A549 (cell line): ENCODE measurements around the gene ZNF469. TPM values are rescaled to one million over a fixed set of nuclear protein-coding genes. Genes with fewer than 3 reads are reported as not detected.

ENCODE experiments used
- ATAC-seq, 2 experiments: fragments of 200-7000 bp in 1 of 2; fragments of >200 bp in 1 of 2; cut with Nextera tagmentation in 1 of 2; cut with Tn5 transposase in 1 of 2; 3 replicates each; pipeline versions ENCODE4 v1.8.0 to v1.9.1; 2018 to 2020; ENCODE audit warnings: mild to moderate bottlenecking in 1 of 2, moderate library complexity in 1 of 2
- CTCF ChIA-PET: fragments of 300-600 bp; sonication (Branson Sonifier 250); formaldehyde crosslinking; extraction: SDS; loops from one replicate; lab custom pipeline; 2021; ENCODE audit warnings: antibody characterized with exemption, inconsistent platforms; lab: Yijun Ruan, JAX
- POLR2A ChIA-PET: fragments of 350-600 bp; formaldehyde crosslinking; extraction: SDS; loops from one replicate; lab custom pipeline; 2021; ENCODE audit warnings: antibody characterized with exemption, inconsistent platforms; lab: Yijun Ruan, JAX
- DNase-seq, 2 experiments: peaks; one replicate each; pipeline versions ENCODE4 v3.0.0 to v3.0.0-alpha.2; 2011 to 2016; ENCODE audit warnings: low read depth in 1 of 2, low spot score in 1 of 2
- FAIRE-seq: peaks from 2 replicates; lab custom pipeline; 2011; peaks lifted over from hg19 to GRCh38; lab: Jason Lieb, UNC
- H3K27ac ChIP-seq, 2 experiments: fragments of >200 bp; sonication (Bioruptor Twin); formaldehyde crosslinking; 3 replicates each; pipeline ENCODE4 v1.5.1; 2016 to 2017
- H3K4me1 ChIP-seq: fragments of >200 bp; sonication (Bioruptor Twin); formaldehyde crosslinking; 3 replicates; pipeline ENCODE4 v1.6.1; 2016
- H3K4me2 ChIP-seq: fragments of >200 bp; sonication (Bioruptor Twin); formaldehyde crosslinking; 3 replicates; pipeline ENCODE4 v1.6.1; 2016
- H3K4me3 ChIP-seq: fragments of >200 bp; sonication (Bioruptor Twin); formaldehyde crosslinking; 3 replicates; pipeline ENCODE4 v1.5.1; 2016
- H3K9me3 ChIP-seq: fragments of >200 bp; sonication (Bioruptor Twin); formaldehyde crosslinking; 3 replicates; pipeline ENCODE4 v1.6.1; 2016
- HDAC2 ChIP-seq: fragments of 200-600 bp; sonication (generic); IDR thresholded peaks from 2 replicates; pipeline ENCODE4 v1.6.1; 2016
- HES2 ChIP-seq: fragments of >200 bp; sonication (Bioruptor Twin); formaldehyde crosslinking; IDR thresholded peaks from 2 replicates; pipeline ENCODE4 v1.6.1; 2016
- HMGXB4 ChIP-seq: fragments of 250-450 bp; sonication (Bioruptor Pico); IDR thresholded peaks from 2 replicates; pipeline ENCODE4 v1.5.0; 2021; ENCODE audit warnings: mild to moderate bottlenecking, moderate library complexity, borderline replicate concordance
- HOXB5 ChIP-seq: fragments of 250-450 bp; sonication (Bioruptor Pico); IDR thresholded peaks from 2 replicates; pipeline ENCODE4 v1.5.0; 2020; ENCODE audit warnings: mild to moderate bottlenecking, moderate library complexity
- NFE2L2 ChIP-seq: fragments of 150-350 bp; conservative IDR thresholded peaks from 2 replicates; pipeline ENCODE4 v1.6.1; 2014; ENCODE audit warnings: low read length
- NPAS2 ChIP-seq: fragments of 250-450 bp; sonication (Bioruptor Pico); IDR thresholded peaks from 2 replicates; pipeline ENCODE4 v1.8.0; 2022; ENCODE audit warnings: mild to moderate bottlenecking, moderate library complexity, borderline replicate concordance
- PBX3 ChIP-seq: IDR thresholded peaks from 2 replicates; pipeline ENCODE4 v1.6.1; 2012
- POLR2A ChIP-seq: IDR thresholded peaks from 2 replicates; pipeline ENCODE4 v1.6.1; 2012; ENCODE audit warnings: mild to moderate bottlenecking, low read length
- POLR2AphosphoS2 ChIP-seq: conservative IDR thresholded peaks from 2 replicates; pipeline ENCODE4 v1.6.1; 2012; ENCODE audit warnings: low read length, improper control_type of control experiment, inconsistent platforms
- REST ChIP-seq: fragments of 200-600 bp; sonication (generic); IDR thresholded peaks from 2 replicates; pipeline ENCODE4 v1.6.1; 2016; ENCODE audit warnings: antibody characterized with exemption, mild to moderate bottlenecking, moderate library complexity
- SMC3 ChIP-seq: fragments of >200 bp; sonication (Bioruptor Twin); formaldehyde crosslinking; IDR thresholded peaks from 3 replicates; pipeline ENCODE4 v1.6.1; 2018; ENCODE audit warnings: inconsistent platforms
- TFCP2L1 ChIP-seq: fragments of 250-450 bp; sonication (Bioruptor Pico); IDR thresholded peaks from 2 replicates; pipeline ENCODE4 v1.5.0; 2021; ENCODE audit warnings: mild to moderate bottlenecking
- USF2 ChIP-seq: fragments of 450-650 bp; IDR thresholded peaks from 2 replicates; pipeline ENCODE4 v1.6.1; 2014; ENCODE audit warnings: antibody characterized with exemption
- ZC3H11A ChIP-seq: fragments of 450-650 bp; IDR thresholded peaks from 2 replicates; pipeline ENCODE4 v1.6.1; 2014; ENCODE audit warnings: antibody characterized with exemption, mild to moderate bottlenecking
- ZFP36 ChIP-seq: fragments of 450-650 bp; IDR thresholded peaks from 2 replicates; pipeline ENCODE4 v1.6.1; 2014; ENCODE audit warnings: borderline replicate concordance; ENCODE audit not compliant: partially characterized antibody
- ZNF302 ChIP-seq: fragments of 250-450 bp; sonication (Bioruptor Pico); IDR thresholded peaks from 2 replicates; pipeline ENCODE4 v1.9.0; 2021; ENCODE audit warnings: inconsistent platforms, mild to moderate bottlenecking, moderate library complexity
- WGBS: methylation state at CpG from one replicate; pipeline ENCODE4 v1.1.6; 2017; ENCODE audit errors: missing lambda C conversion rate; 5-methylcytosine and 5-hydroxymethylcytosine counted together
- polyA plus RNA-seq, 4 experiments: library from polyadenylated mRNA; depleted of rRNA in 3 of 4; stranded (reverse); fragments of >200 nt; fragmentation: RNase III in 1 of 4; extraction: RNeasy Plus Mini Kit Qiagen cat#74134 plus additional on column Dnase treatment in 1 of 4; gene quantifications; 2 replicates in 3 of 4; 3 replicates in 1 of 4; pipeline ENCODE4 v1.2.3, GENCODE V29; 2011 to 2017

Gene ZNF469
- polyA plus RNA-seq, 2 of the 4 experiments (the other 2 are of a cell fraction) = 0.47 to 4.4 TPM

GRCh38 chr16:88355093-88355388 lies 27.7 kb upstream of the ZNF469 start:
- no peak for FAIRE-seq

GRCh38 chr16:88355389-88356123 lies 27.2 kb upstream of the ZNF469 start:
- Histone ChIP-seq H3K4me1 (peaks cover 9% of the 10 kb centered on the region; the same call in 1 of the 3 replicates), H3K4me2 (no peak overlapping the region), H3K9me3 (no peaks in the 10 kb centered on the region), H3K4me3 (no peak overlapping the region), H3K27ac (peak overlapping the region in 1 of 2 experiments; percentile 51; a peak in 2 of 6 replicates)
- DNase-seq = no peak
- 95% methylated on average over 25 of the region's 28 CpGs for WGBS
- no peak for FAIRE-seq
- TF ChIP-seq SMC3 = no peak
- TF ChIP-seq HOXB5 (CRISPR knock-in tag) = no peak
- no peak for TF ChIP-seq HES2
- no peak for TF ChIP-seq HDAC2
- TF ChIP-seq PBX3 = no peak
- no peak for TF ChIP-seq HMGXB4 (CRISPR knock-in tag)
- TF ChIP-seq POLR2A = no peak
- no peak for TF ChIP-seq NPAS2 (CRISPR knock-in tag)
- no peak for TF ChIP-seq ZFP36
- TF ChIP-seq ZC3H11A = no peak
- no peak for ATAC-seq
- ChIA-PET CTCF (interaction anchor here (0.7 to 2.0 kb wide), 3 partner anchors 9 to 28 kb away, joined by 3 to 4 read pairs (median 4); no protein-coding TSS in a partner anchor), POLR2A (no interaction called here)

More at GRCh38 chr16:88355093-88355388, 27.7 kb upstream of the ZNF469 start:
- DNase-seq = no peak
- CTCF ChIA-PET = interaction anchor here (1.3 to 2.0 kb wide), 3 partner anchors 14 to 28 kb away, joined by 4 to 8 read pairs (median 4); no protein-coding TSS in a partner anchor
- H3K27ac ChIP-seq = peak overlapping the region in 1 of 2 experiments; percentile 51; a peak in 2 of 6 replicates
- TF ChIP-seq USF2 = no peak
- no peak for TF ChIP-seq REST
- TF ChIP-seq POLR2AphosphoS2 = no peak
- TF ChIP-seq NFE2L2 = no peak
- TF ChIP-seq PBX3 = no peak
- no peak for TF ChIP-seq ZNF302 (CRISPR knock-in tag)
- no peak for TF ChIP-seq TFCP2L1 (CRISPR knock-in tag)
- TF ChIP-seq, all 56 proteins: peak for 0
- 68% methylated on average over 5 of the region's 6 CpGs for WGBS
- Histone ChIP-seq H3K4me1 (peaks cover 9% of the 10 kb centered on the region; the same call in 1 of the 3 replicates), H3K4me3 (no peak overlapping the region), H3K4me2 (no peak overlapping the region), H3K9me3 (no peaks in the 10 kb centered on the region)
- ATAC-seq = 0 out of 6 replicates have a peak, but pooled peaks of 1 of the 2 experiments have one; percentile 21
- POLR2A ChIA-PET = no interaction called here
